ENCODE results near the gene HOXA2.

Gene HOXA2

GRCh38 chr7:27097686-27098577, 4.6 kb downstream of the HOXA2 start:
- no peak for DNase-seq

DNA sequence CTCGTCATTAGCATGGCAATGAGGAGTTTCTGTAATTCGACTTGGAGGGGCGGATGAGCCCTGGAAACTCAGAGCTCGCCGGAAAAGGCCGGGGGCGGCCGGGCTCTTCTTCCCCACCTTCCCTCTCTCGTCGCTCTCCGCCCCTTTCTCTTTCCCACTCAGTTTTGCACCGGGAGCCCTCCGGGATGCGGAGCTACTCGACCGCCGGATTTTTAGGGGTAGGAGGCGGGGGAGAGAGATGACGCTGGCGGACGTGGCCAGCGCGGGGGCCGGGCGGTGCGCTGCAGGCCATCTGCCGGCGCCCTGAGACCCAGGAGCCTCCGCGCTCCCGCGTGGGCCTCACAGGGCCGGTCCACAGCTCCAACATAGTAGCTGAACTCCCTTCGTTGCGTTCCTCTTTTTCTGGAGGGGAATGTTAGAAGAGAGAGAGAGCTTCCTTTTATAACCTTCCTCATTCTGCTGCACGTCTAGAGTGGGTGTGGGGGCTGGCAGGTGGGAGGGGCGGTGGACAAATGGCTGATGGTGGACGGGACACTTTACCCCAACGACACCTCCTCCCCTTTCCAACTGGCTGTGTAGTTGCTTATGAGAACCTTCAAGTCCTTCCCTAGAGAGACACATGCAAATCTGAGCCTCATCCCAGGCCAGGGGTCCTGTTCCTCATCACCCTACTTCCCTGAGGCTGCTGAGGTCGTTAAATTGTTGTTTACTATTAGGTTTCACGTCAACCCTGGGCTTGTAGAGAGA, 5.5 kb downstream of the HOXA2 start:
- no peak for DNase-seq

GRCh38 chr7:27095897-27096767, 6.4 kb downstream of the HOXA2 start, which contains the start of gene HOXA1:
HOXA1 (minus strand) TSS chr7:27096000; CDS start chr7:27095912, 88 bp downstream.
- peak; percentile 94 for DNase-seq

- DNase-seq, result no peak
Observed at GRCh38 chr7:27095050-27095896, 7.2 kb downstream of the HOXA2 start.

- no peak for DNase-seq
Observed at GRCh38 chr7:27094304-27095049, 8.0 kb downstream of the HOXA2 start.

DNA sequence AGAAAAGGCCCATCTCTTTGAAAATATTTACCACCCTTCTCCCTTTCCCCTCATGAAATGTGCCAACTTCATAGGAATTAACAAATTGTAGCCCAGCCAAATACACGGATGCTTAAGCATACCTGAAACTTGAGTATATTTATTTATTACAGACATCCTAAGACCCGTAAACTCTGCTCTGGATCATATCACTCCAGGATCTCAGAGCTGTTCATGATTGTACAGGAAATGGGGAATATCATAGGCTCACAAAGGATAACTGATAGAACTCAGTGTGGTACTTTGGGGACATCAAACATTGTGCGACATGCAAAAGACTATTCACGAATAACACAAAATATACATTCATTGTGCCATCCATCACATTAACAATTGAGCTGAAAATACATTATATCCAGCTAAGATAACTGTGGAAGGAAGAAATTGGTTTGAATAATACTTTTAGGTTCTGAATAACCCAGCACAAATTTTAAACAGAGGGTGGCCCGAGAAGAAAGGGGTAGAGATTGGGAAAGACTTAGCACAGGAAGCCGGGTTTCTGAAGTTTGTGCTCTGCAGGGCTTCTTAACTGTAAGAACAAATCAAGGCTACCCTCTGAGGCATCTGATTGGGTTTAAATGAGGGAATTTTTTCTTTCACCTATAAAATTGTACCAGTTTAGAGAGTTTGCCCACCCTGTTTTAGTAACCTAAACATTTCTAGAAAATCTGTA, 9.1 kb downstream of the HOXA2 start:
- DNase-seq, result no peak

DNA sequence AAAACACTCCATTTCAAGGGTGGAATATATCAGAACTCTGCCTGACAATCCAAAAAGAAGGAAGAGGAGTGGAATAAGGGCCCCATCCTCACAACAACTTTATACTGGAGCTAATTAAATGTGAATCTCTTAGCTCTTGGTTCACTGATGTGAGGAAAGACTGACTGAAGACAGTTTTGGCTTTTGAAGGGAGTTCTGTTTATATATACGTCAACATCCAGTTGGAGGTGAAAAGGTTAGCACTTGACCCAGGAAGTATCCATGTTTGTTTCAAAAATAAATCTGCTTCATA, 9.7 kb downstream of the HOXA2 start:
- no peak for DNase-seq

- no peak for DNase-seq
Observed at GRCh38 chr7:27091941-27092818, 10.3 kb downstream of the HOXA2 start.

GRCh38 chr7:27091105-27091504, 11.4 kb downstream of the HOXA2 start:
- no peak for DNase-seq

- DNase-seq, result no peak
Observed at GRCh38 chr7:27088002-27088922, 14.2 kb downstream of the HOXA2 start.

GRCh38 chr7:27083646-27084045, 18.8 kb downstream of the HOXA2 start:
- DNase-seq, result no peak

DNA sequence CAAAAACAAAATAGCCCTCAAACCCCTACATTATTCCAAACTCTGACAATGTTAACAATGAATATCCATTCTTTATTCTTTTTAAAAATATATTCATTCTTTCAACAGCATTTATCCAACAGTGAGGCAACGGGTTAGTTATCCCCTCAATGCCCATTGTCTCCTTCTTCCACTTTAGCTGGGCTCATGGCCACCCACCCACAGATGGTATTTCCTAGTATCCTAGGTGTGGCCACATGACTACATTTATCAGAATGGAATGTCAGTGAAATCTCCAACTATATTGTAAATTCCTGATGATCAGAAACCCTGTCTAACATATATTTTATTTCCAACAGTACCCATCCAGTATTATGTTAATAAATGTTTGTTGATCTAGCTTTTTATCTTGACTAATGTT, 20.3 kb downstream of the HOXA2 start:
- no peak for DNase-seq

GRCh38 chr7:27080844-27081436, 21.5 kb downstream of the HOXA2 start:
- DNase-seq, result no peak

- no peak for DNase-seq
Observed at GRCh38 chr7:27079234-27079975, 23.1 kb downstream of the HOXA2 start.

- DNase-seq, result no peak
Observed at GRCh38 chr7:27078616-27079233, 23.8 kb downstream of the HOXA2 start.

DNA sequence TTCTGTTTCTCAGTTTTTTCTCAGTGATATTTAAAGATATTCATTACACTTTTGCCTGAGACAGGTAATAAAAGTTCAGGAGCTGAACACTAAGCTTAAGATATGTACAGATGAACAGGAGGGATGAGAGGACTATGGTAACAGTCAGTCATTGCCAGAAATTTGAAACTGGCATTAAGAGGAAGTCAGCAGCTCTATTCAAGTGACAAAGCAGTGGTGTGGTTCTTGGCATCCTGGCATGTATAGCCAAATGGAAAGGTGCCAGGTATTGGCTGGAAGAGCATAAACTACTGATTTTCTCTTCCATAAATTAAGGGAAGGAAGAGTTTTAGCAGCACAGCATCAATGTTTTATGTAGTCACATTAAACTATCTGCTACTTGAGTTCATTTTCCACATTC, 29.4 kb downstream of the HOXA2 start:
- no peak for DNase-seq
